GM18868 (cell line): ENCODE results near the gene PRSS53.
"Not testable (repeated sequence)": the region's sequence is repeated elsewhere in the genome, so short reads cannot be mapped to it uniquely, and the experiment has no call there.

ENCODE experiments used
- ATAC-seq: cut with Tn5 transposase; IDR thresholded peaks from one replicate; pipeline ENCODE4 v1.9.1; 2021; ENCODE audit warnings: mild to moderate bottlenecking, moderate library complexity; ENCODE audit not compliant: unreplicated experiment

The PRSS53 gene

DNA sequence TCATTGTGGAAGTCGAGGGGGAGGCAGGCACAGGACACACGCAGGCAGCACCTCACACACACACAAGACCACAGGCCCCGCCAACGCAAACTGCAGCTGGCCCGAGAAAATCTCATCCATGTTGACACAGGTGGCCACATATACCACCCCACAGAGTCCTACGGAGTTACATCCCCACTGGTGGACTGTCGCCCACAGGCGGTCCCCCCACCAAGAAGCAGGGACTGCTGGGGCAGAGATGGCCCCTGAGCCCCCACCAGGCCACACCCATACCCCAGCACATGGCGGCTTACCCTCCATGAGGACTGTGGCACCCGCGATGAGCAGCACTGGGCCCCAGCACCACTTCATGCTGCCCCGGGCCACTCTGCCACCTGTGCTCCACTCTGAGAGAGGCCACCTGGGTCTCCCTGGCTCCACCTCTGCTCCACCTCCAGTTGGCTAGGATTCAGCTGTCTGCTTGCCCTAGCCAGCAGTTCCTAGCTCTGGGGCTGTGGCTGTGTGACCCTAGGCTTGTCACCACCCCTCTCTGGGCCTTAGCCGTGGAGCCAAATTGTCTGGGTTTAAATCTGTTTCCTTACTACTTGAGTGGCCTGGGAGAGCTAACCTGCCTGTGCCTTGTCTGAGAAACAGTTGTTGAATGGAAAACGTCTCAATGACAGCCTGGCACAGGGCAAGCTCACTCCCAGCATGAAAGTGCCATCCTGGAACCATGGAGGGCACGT, at the start of gene PRSS53:
TSS of gene PRSS53 (minus strand) at position 485 of the 725 bp plus-strand sequence. CDS start at position 351, 134 bp downstream.
- ATAC-seq: no peak

DNA sequence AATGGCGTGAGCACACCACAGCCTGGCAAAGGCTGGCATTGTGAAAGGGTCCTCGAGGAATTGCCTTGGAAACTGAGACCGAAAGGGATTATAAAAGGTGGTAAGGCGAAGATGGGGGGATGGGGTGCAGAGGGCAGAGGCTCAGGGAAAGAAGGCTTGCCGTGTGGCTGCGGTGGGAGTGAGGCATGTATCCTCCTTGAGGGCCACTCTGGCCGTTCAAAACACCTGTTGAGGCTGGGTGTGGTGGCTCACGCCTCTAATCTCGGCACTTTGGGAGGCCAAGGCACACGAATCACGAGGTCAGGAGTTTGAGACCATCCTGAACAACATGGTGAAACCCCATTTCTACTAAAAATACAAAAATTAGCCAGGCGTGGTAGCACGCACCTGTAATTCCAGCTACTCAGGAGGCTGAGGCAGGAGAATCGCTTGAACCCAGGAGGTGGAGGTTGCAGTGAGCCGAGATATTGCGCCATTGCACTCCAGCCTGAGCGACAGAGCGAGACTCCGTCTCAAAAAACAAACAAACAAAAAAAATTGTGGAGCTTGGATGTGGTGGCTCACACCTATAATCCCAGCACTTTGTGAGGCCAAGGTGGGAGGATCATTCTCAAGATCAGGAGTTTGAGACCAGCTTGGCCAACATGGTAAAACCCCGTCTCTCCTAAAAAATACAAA, 48.2 kb upstream of the PRSS53 start:
- ATAC-seq: not testable (repeated sequence)

DNA sequence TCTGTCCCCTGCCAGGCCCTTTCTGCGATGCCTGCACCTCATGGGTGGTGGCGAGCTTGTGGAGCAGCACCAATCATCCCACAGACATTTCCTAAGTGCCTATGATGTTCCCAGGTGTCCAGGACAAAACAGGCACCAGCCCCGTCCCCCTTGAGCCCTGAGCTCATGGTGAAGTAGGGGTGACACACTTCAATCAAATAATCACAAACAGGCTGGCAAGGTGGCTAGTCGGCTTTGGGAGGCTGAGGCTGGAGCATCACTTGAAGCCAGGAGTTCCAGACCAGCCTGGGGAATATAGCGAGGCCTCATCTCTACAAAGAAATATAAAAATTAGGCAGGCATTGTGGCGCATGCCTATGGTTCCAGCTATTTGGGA, 47.5 kb upstream of the PRSS53 start:
- ATAC-seq: no peak

DNA sequence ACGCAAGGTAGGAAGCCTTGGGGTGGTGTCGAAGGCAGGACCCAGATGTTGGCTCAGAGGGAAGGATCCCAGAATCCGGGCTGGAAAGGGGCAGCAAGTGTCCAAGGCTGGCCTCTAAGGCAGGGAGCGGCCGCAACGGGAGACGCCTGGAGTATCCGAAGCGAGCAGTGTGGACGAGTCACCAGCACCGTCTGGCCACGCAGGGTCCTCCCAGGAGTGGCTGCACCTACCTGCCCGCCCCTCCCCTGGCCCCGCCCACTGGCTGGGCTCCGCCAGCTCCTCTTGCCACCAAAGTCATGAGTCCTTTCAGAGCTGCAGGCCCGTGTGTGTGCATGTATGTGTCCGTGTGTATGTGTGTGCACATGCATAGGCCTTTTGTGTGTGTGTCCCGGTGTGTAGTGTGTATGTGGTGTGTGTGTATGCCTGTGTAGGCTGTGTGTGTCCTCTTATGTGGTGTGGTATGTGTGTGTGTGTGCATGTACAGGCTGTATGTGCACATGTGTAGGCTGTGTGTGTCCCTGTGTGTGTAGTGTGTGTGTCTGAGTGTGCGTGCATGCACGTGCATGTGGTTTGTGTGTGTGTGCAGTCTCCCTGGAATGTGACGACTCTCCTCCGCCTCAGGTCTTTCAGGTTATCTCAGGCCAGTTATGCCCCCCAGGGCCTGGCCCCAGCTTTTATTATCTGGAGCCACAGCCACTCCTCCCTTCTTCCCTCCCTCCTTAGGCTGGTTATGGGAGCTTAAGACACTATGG, 47.0 kb upstream of the PRSS53 start, which contains the start of gene PRSS8:
TSS of gene PRSS8 (minus strand) at position 193 of the 752 bp plus-strand sequence. CDS start 229 bp downstream, outside the sequence.
- ATAC-seq: no peak

DNA sequence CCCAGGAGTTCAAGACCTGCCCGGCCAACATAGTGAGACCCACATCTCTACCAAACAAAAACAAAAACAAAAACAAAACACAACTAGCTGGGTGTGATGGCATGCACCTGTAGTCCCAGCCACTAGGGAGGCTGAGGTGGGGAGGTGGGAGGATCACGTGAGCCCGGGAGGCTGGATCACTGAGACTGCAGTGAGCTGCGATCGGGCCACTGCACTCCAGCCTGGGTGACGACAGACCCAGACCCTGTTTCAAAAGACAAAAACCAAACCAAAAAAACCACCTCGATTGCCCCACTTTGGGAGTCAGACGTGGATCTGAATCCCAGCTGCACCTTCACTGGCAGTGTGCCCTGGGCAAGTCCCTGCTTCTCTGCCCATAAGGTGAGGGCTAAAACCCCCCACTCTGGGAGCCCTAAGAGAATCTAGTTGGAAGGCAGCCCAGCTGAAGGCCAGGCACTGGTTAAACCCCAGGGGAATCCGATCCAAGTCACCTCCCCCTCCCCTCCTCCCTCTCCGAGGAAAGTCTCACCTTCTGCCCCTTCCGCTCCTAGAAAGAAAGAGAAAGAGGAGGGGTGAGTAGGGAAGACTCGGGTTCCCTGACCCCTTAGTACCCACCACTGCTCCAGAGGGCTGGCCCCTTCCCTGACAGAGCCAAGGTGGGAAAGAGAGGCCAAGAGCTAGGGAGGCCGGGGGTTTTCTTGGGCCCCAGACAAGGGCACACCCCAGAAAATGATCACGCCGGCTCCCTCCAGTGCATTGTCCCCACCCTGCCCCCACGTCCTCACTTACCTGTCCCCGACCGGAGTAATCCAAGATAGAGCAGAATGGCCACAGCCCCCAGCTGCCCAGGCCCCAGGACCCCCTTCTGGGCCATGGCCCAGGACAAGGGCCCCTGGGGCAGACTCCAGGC, 46.1 kb upstream of the PRSS53 start:
- ATAC-seq: no peak

DNA sequence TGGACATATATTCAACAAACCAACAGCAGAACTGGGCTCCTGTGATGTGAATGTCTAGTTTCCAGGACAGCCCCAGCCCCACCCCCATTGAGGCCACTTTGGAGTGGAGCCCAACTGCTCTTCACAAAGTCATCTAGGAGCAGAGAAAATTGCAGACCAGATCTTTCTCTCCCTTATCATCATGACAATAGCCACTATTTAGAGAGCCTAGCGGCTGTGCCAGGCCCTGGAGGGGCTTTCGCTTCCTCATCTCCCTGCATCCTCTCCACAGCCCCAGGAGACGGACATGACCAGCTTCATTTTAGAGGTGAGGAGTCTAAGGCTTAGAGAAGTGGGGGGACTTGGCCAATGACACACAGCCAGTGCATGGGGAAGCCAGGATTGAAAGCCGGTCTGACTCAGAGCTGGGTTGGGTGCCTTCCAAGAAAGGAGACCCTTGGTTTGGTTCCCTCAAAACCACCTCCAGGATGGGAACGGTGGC, 45.4 kb upstream of the PRSS53 start:
- ATAC-seq: no peak

DNA sequence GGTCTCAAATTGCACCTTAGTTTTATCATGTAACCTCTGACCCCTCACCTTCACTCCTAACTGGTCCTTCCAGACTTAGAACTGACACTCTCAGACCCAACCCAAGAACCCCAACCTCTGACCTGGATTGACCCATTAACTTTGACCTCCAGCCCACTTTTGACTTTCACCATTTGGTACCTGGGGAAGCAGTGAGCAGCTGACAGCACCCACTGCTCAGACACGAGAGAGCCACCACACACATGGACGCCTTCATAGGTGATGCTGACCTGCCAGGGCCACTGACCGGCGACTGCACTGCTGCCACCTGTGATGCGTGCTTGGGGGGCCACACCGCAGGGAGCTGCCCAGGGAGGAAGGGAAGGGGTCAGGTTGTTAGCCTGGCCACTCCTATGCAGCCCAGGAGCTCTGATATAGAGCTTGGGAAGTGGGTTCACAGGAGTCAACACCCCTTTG, 44.3 kb upstream of the PRSS53 start:
- ATAC-seq: no peak

DNA sequence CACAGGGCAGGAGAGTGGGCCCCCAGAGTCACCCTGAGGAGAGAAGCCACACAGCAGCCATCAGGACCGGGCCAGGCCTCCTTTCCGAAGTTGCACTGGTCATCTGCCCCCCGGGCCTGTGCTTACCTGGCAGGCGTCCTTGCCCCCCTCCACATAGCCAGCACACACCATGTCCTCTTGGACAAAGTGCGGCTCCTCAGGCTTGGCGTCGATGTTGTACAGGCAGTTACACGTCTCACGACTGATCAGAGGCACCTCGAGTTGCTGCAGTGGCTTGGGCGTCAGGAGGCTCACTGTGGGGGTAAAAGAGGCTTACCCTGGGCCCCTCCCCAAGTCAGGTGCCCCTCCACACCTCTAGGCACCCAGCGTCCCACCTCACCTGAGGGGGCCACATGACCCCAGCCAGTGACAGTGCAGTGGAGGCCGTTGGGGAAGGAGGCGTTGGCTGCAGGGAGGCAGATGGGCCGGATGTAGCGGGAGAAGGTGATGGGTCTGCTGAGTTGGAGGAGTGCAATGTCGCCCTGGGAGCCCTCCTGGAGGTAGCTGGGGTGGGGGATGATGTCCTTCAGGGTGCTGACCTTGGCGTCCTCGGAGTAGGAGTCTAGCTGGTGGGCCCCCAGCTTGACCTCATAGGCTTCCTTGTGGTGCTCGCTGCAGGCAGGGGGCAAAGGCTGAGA, 43.7 kb upstream of the PRSS53 start:
- no peak for ATAC-seq

DNA sequence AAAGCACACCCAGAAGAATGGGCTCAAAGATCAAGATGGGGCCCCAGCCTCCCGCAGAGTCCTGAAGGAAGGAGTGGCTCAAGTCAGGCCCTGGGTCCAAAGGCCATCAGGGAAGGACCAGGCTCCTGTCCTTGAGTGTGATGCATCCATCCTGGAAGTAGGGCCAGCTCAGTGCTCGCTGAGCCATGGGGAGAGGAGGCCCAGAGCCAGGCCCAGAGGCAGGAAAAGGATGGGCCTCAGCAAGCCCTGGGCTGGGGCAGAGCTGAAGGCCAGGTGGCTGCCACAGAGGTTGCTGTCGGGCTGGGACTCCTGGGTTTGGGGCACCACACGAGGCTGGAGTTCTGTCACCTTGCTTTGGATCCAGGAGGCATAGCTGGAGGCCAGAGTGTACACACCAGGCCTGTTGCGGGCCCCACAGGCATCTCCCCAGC, 43.1 kb upstream of the PRSS53 start:
- no peak for ATAC-seq

DNA sequence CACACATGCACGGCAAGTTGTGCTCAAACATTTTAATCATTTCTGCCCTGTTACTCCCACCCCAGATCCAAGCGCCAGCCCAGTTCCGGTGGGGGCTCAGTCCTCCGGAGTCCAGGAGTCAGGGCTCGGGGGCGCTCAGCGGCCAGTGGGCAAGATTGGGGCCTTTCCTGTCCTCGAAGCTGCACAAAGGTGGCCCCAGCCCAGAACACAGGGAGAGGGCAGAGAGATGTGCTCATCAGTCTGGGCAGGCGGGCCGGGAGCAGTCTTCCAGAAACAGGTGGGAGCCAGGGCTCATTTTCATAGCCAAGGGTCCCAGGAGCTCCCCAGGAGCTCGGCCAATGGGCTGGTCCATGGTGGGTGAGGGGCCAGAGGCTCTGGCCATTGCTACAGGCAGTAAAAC, 42.7 kb upstream of the PRSS53 start:
- ATAC-seq: no peak

DNA sequence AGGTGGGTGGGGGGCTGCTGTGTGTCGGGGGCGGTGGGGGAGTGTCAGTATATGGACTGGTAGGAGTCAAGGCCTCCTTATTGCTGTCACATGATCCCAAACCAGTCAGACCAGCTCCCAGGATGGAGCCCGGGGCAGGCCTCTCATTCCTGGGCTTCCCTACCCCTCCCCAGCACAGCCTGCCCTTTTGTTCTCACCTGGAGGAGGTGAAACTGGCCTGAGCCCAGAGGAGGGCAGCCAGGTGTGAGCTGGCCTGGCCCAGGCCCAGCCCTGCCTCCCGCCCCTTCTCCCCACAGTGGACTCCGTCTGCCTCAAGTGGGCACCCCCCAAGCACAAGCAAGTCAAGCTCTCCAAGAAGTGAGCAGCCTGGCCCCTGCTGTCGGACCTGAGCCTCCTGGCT, 42.2 kb upstream of the PRSS53 start:
- no peak for ATAC-seq

DNA sequence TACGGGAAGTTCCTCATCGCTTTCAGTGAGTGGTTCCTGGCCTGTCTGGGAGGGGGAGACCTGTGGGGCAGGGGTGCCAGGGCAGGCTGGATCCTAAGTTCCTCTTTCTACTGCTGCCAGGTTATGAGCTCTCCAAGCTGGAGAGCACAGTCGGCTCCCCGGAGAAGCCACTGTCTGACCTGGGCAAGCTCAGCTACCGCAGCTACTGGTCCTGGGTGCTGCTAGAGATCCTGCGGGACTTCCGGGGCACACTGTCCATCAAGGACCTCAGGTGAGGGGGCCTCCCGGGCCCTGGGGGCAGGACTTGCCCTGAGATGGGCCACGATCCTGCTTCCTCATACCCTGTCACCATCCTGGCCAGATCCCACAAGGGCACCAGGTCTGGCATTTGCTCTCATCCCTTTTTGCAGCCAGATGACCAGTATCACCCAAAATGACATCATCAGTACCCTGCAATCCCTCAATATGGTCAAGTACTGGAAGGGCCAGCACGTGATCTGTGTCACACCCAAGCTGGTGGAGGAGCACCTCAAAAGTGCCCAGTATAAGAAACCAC, 41.7 kb upstream of the PRSS53 start:
- ATAC-seq: no peak

DNA sequence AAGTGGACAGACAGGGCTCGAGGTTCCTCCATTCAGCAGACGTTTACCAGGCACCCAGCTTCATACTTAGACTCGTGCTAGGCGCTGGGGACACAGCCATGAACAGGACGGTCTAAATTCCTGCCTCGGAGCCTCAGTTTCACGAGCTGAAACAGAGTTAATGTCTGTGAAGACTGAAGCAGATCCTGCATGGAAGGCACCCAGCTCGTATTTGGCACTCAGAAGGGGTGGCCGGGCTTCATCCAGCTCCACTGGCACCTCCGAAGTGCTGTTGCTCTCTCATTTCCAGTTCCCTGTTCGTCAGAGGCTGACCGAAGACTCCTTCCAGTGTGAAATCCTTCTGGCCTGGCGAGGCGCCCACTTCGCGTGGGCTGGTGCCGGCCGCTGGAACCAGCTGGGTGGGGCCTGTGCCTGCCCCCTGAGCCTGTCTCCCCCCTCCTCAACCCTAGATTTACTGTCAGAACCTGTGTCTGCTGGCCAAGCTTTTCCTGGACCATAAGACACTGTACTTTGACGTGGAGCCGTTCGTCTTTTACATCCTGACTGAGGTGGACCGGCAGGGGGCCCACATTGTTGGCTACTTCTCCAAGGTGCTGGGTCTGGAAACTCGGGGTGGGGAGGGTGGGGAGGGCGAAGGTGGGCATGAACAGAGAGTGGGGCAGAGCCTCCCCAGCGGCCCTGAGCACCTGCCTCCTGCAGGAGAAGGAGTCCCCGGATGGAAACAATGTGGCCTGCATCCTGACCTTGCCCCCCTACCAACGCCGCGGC, 41.0 kb upstream of the PRSS53 start:
- no peak for ATAC-seq

DNA sequence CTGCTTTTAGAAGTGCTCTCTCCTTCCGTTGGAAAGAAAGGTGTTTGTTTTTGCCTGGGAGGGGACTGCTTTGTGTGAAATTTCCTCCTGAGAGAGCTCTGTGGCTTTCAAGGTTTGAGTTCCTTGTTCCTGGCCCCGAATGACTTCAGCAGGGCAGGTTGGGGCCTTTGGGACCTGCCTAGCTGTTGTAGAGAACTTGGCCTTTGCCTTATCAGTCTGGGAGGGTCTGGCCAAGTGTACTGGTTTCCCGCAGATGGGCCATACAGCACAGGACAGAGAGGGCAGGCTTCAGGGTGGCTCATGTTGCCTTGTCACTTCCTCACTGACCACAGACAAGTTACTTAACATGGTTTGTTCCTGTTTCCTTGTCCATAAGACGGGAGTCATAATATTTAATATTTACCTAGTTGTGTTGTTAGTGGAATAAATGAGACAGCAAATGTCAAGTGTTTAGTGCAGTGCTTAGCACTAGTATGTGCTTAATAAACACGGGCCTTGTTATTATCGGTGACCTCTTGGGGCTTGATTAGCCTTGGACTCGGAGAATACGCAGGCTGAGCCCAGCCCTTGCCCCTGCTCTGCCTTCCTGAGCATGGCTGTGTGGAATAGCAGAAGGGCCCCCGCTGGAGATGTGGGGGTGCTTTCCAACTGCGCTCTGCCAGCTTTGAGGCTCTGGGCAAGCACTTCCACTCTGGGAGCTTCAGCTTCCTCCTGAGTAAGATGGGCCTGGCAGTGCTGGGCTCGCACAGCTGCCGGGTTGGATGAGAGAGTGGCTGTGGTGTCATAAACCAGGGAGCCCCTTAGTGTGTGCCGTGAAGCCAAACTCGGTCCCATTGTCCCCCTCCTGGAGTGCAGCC, 40.2 kb upstream of the PRSS53 start:
- no peak for ATAC-seq

DNA sequence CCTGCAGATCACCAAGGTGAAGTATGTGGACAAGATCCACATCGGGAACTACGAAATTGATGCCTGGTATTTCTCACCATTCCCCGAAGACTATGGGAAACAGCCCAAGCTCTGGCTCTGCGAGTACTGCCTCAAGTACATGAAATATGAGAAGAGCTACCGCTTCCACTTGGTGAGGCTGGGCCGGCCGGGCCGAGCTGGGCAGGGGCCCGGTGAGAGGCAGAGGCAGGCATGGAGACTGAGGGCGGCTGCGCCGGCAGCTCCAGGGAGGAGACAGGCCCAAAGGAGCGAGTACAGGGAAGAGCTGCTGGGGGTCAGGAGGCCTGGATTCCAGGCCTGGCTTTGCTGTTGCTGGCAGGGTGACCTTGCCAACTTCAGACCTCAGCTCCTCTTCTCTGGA, 38.4 kb upstream of the PRSS53 start:
- ATAC-seq: no peak

DNA sequence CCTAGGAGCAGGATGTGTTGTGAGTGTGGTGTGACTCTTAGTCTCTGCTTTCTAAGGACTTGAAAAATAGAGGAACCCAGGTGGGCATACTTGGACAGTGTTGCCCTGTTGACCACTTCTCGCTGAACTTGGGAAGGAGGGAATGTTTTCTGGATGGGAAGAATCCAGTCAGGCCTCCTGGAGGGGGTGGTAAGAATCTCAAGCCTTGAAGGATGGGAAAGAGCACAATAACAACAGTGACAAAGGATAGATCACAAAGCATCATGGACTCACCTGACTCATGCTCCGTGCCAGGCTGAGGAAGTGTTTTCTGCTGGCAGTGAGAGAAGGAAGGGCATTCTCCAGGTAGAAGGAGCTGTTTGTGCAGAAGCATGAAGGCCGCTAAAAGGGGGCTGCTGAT, 37.1 kb upstream of the PRSS53 start:
- no peak for ATAC-seq

DNA sequence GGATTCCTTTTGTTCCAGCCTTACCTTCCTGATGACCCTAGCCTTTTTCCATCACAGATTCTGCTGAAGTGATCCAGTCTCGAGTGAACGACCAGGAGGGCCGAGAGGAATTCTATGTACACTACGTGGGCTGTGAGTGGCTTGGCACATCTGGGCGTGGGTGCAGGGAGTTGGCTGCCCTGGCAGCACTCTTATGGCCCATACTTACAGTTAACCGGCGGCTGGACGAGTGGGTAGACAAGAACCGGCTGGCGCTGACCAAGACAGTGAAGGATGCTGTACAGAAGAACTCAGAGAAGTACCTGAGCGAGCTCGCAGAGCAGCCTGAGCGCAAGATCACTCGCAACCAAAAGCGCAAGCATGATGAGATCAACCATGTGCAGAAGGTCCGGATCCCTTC, 31.4 kb upstream of the PRSS53 start:
- ATAC-seq: no peak
